C1 segment of cervical spinal cord (tissue), 14 donors: ENCODE data around the gene CAPN3.
"Not testable (repeated sequence)": the region's sequence is repeated elsewhere in the genome, so short reads cannot be mapped to it uniquely, and the experiment has no call there.

Experiments
- DNase-seq, 14 donors: peaks; one replicate each; lab custom pipeline; 2025; lab: John Stamatoyannopoulos, UW

Gene CAPN3

GRCh38 chr15:42359249-42359648, at the start of gene CAPN3:
CAPN3 (plus strand) TSS chr15:42359501; CDS start chr15:42359806, 305 bp downstream.
- no peak for DNase-seq

DNA sequence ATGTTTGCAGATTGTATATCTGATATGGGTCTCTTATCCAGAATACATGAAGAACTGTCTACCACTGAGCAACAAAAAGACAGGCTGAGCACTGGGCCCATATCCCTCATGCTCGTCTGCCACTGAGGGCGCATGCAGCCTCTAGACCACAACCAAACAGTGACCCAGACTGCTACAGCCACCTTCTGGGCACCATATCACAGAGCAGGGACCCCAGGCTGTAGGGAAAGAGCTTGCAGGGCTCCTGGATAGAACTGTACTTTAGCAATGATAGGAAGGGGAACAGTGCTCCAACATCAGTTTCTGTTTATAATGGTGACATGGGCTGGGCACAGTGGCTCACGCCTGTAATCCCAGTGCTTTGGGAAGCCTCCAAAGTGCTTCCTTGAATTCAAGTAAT, 45.8 kb upstream of the CAPN3 start:
- no peak for DNase-seq

GRCh38 chr15:42314818-42315217, 44.5 kb upstream of the CAPN3 start:
- DNase-seq, result no peak

- DNase-seq, result no peak
Observed at GRCh38 chr15:42315521-42315920, 43.8 kb upstream of the CAPN3 start.

GRCh38 chr15:42316282-42316805, 43.0 kb upstream of the CAPN3 start:
- DNase-seq, result not testable (repeated sequence)

DNA sequence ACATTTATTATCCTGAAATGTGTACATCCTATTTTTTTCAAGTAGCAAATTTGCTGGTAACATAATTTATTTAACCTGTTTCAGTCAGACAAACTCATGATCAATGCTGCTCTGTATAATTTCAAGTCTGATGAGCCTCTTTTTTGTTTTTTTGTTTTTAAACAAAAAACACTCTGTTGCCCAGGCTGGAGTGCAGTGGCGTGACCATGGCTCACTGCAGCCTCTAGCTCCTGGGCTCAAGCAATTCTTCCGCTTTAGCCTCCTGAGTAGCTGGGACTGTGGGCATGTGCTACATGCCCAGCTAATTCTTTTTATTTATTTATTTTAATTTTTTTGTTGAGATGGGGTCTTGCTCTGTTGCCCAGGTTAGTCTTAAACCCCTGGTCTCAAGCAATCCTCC, 40.1 kb upstream of the CAPN3 start:
- no peak for DNase-seq

- no peak for DNase-seq
Observed at GRCh38 chr15:42324308-42324707, 35.0 kb upstream of the CAPN3 start.

DNA sequence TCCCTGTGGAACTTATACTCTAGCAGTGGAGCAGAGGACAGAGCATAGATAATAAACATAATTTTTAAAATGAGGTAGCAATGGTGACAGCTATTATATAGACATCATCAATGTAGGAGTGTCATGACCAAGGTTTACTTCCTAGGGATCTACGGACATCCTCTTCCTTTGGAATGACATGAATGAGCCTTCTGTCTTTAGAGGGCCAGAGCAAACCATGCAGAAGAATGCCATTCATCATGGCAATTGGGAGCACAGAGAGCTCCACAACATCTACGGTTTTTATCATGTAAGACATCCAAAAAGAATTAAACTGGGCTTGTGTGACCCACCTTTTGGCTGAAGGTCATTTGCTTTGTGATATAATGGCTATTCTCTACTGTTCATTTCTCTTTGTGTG, 30.1 kb upstream of the CAPN3 start:
- no peak for DNase-seq

- no peak for DNase-seq
Observed at GRCh38 chr15:42329992-42330391, 29.3 kb upstream of the CAPN3 start.

DNA sequence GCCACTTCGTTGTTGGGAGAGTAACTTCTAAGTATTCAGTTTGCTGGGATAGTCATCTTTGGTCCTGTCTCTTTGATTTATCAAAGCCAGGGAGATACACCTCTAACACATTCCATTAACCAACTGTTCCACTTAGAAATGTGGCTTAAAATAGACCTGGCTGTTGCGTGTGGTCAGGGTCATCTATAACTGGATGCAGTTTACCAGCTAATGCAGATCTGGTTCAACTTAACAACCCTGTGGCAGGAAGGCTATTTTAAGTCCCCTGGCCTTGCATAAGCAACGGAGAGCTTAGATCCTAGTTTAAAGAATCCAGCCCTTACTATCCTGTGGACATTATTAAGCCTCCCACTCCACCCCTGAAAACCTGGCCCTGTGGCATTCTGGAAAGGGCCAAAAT, 28.1 kb upstream of the CAPN3 start:
- DNase-seq, result no peak

DNA sequence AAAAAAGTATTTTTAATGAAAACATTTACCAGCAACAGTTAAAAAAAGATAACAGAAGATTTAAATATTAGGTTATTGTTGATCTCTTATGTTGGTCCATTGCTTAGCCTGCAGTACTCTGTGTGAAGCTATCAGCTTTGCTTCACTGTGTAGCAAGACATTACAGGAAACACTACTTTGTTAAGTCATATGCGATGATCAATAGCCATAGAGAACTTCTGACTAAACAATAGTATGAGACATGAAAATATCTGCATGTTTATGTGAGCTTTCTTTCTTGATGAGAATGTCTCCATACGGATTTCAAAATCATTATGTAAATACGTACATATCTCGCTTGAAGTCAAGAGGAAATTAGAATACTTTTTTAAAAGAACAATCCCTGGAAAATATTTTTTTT, 27.0 kb upstream of the CAPN3 start:
- no peak for DNase-seq

DNA sequence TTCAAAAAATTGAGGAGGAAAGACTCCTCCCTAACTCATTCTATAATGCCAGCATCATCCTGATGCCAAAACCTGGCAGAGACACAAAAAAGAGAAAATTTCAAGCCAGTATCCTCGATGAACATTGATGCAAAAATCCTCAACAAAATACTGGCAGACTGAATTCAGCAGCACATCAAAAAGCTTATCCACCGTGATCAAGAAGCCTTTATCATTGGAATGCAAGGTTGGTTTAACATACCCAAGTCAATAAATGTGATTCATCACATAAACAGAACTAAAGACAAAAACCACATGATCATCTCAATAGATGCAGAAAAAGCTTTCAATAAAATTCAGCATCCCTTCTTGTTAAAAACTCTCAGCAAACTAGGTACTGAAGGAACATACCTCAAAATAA, 24.2 kb upstream of the CAPN3 start:
- DNase-seq, result no peak

DNA sequence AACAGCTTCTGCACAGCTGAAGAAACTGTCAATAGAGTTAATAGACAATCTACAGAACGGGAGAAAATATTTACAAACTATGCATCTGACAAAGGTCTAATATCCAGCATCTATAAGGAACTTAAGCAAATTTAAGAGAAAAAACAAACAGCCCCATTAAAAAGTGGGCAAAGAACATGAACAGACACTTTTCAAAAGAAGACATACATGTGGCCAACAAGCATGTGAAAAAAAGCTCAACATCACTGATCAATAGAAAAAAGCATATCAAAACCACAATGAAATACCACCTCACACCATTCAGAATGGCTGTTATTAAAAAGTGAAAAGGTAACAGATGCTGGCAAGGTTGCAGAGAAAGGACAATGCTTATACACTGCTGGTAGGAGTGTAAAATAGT, 22.7 kb upstream of the CAPN3 start:
- not testable (repeated sequence) for DNase-seq

DNA sequence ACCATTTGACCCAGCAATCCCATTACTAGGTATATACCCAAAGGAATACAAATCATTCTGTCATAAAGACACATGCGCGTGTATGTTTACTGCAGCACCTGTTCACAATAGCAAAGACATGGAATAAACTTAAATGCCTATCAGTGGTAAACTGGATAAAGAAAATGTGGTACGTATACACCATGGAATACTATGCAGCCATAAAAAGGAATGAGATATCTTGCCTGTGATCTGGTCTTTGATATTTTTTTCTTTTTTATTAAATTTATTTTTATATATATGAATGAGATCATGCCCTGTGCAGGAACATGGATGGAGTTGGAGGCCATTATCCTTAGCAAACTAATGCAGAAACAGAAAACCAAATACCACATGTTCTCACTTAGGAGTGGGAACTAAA, 22.2 kb upstream of the CAPN3 start:
- DNase-seq, result not testable (repeated sequence)

- DNase-seq, result no peak
Observed at GRCh38 chr15:42338500-42338899, 20.8 kb upstream of the CAPN3 start.

- DNase-seq, result no peak
Observed at GRCh38 chr15:42343596-42344232, 15.6 kb upstream of the CAPN3 start.

- no peak for DNase-seq
Observed at GRCh38 chr15:42344763-42345162, 14.5 kb upstream of the CAPN3 start.

DNA sequence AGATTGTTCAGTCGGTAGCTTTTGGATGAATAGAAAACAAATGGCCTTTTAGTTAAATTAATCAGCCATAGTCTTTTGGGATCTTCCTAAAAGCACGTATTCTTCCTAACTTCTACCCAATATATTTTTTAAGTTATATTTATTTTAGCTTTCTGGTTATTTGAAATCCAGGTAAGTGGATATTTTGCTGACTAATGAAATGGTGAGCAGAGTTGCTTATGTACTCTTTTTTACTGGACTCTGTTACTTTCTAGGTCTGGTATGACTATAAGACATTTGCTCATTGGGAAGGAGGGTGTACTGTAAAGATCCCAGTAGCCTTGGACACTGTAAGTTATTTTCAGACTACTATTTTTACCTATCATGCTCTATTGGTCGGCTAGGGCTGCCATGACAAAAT, 13.8 kb upstream of the CAPN3 start:
- no peak for DNase-seq

- DNase-seq, result no peak
Observed at GRCh38 chr15:42348083-42348482, 11.2 kb upstream of the CAPN3 start.

- DNase-seq, result no peak
Observed at GRCh38 chr15:42349186-42349585, 10.1 kb upstream of the CAPN3 start.

GRCh38 chr15:42352401-42352800, 6.9 kb upstream of the CAPN3 start:
- DNase-seq, result no peak

GRCh38 chr15:42353061-42353460, 6.2 kb upstream of the CAPN3 start:
- no peak for DNase-seq

- no peak for DNase-seq
Observed at GRCh38 chr15:42354824-42355223, 4.5 kb upstream of the CAPN3 start.

- DNase-seq, result no peak
Observed at GRCh38 chr15:42355291-42355690, 4.0 kb upstream of the CAPN3 start.
